Measurements from ENCODE around the gene FAM181A. TPM values are rescaled to one million over a fixed set of nuclear protein-coding genes. Genes with fewer than 3 reads are reported as not detected.

Gene FAM181A
- total RNA-seq, 1 donor from 2014 or later = not detected

- Mint-ChIP-seq H3K4me1 (ENCODE audit: low read depth, unreplicated experiment) (peaks cover 2% of the 10 kb centered on the region), H3K4me3 (ENCODE audit: unreplicated experiment) (no peak overlapping the region), H3K36me3 (ENCODE audit: unreplicated experiment) (peaks cover 12% of the 10 kb centered on the region), H3K9me3 (ENCODE audit: unreplicated experiment) (peaks cover 7% of the 10 kb centered on the region), H3K27ac (ENCODE audit: unreplicated experiment) (no peak overlapping the region), H3K27me3 (ENCODE audit: unreplicated experiment) (peaks cover 7% of the 10 kb centered on the region)
- no peak for DNase-seq
- TF ChIP-seq CTCF (IDR thresholded peaks at IDR 0.05; ENCODE audit: partially characterized antibody, unreplicated experiment) = no peak
Observed at GRCh38 chr14:93880021-93880820, 46.9 kb upstream of the FAM181A start.

- Mint-ChIP-seq H3K27me3 (ENCODE audit: unreplicated experiment) (peaks cover 2% of the 10 kb centered on the region), H3K36me3 (ENCODE audit: unreplicated experiment) (peaks cover 12% of the 10 kb centered on the region), H3K4me3 (ENCODE audit: unreplicated experiment) (no peak overlapping the region), H3K27ac (ENCODE audit: unreplicated experiment) (no peak overlapping the region), H3K9me3 (ENCODE audit: unreplicated experiment) (peaks cover 5% of the 10 kb centered on the region), H3K4me1 (ENCODE audit: low read depth, unreplicated experiment) (peaks cover 2% of the 10 kb centered on the region)
- no peak for TF ChIP-seq CTCF (IDR thresholded peaks at IDR 0.05; ENCODE audit: partially characterized antibody, unreplicated experiment)
- no peak for DNase-seq
Observed at GRCh38 chr14:93884950-93885349, 42.2 kb upstream of the FAM181A start.

- H3K27ac Mint-ChIP-seq (ENCODE audit: unreplicated experiment) = no peak overlapping the region
- H3K4me3 Mint-ChIP-seq (ENCODE audit: unreplicated experiment) = no peak overlapping the region
- H3K9me3 Mint-ChIP-seq (ENCODE audit: unreplicated experiment) = peaks cover 3% of the 10 kb centered on the region
- H3K27me3 Mint-ChIP-seq (ENCODE audit: unreplicated experiment) = peaks cover 5% of the 10 kb centered on the region
- peaks cover 21% of the 10 kb centered on the region for H3K4me1 Mint-ChIP-seq (ENCODE audit: low read depth, unreplicated experiment)
- no peak for TF ChIP-seq CTCF (IDR thresholded peaks at IDR 0.05; ENCODE audit: partially characterized antibody, unreplicated experiment)
- no peaks in the 10 kb centered on the region for H3K36me3 Mint-ChIP-seq (ENCODE audit: unreplicated experiment)
- DNase-seq = no peak
Observed at GRCh38 chr14:93888995-93889394, 38.1 kb upstream of the FAM181A start.

DNA sequence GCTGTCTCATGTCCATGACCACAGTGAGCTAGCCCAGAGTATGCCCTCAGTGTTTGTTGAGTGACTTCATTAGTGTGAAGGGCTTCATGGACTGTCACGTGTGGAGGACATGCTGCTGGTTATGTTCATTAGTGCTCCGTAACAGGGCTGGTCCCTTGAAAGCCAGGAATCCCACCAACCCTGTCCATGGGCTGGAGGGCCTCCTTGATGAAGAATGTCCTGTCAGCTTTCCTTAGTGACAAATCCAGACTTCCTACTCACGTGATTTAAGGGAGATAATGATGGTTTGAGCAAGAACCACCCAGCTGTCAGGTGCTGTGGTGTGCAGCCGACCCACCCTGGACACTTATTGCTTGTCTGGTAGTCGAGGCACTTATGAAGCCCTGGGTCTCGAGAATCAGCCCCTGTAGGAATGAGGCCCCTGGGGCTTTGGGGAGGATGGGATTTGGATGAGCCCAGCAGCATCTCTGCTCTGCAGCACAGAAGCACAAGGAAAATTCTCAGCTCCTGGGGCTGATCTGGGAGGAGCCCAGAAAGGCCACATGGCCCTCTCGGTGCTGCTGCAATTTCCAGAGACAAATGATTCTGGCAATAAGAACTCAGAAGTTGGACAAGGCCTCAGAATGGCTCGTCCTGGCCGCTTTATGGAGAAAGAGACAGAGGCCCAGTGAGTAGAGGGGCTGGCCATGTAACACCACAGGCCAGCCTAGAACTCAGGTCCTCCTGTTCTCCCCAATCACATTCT lies 37.2 kb upstream of the FAM181A start:
- no peak for TF ChIP-seq CTCF (IDR thresholded peaks at IDR 0.05; ENCODE audit: partially characterized antibody, unreplicated experiment)
- Mint-ChIP-seq H3K27me3 (ENCODE audit: unreplicated experiment) (peaks cover 6% of the 10 kb centered on the region), H3K4me1 (ENCODE audit: low read depth, unreplicated experiment) (peaks cover 25% of the 10 kb centered on the region), H3K27ac (ENCODE audit: unreplicated experiment) (no peak overlapping the region), H3K4me3 (ENCODE audit: unreplicated experiment) (no peak overlapping the region), H3K9me3 (ENCODE audit: unreplicated experiment) (peaks cover 4% of the 10 kb centered on the region), H3K36me3 (ENCODE audit: unreplicated experiment) (no peaks in the 10 kb centered on the region)
- DNase-seq = no peak

Measured in glutamatergic neuron (in vitro differentiated cells).